K562 (cell line): Measurements from ENCODE around the gene DPH2. TPM values are rescaled to one million over a fixed set of nuclear protein-coding genes. Genes with fewer than 3 reads are reported as not detected.

Experiments
- ATAC-seq: fragments of 200-7000 bp; cut with Tn5 transposase; 3 replicates; pipeline ENCODE4 v1.9.1; 2020; ENCODE audit warnings: moderate library complexity
- BruUV-seq: library from RNA; stranded (reverse); fragments of 400-500 nt; replicated peaks from 2 replicates; lab custom pipeline; 2021; lab: Mats Ljungman, UMichigan
- CTCF ChIA-PET: fragments of 300-600 bp; formaldehyde crosslinking; extraction: SDS; loops from one replicate; lab custom pipeline; 2021; ENCODE audit warnings: low intra/inter-chr PET ratio; lab: Yijun Ruan, JAX
- POLR2A ChIA-PET: fragments of 300-600, 350-650 bp; sonication (Branson Sonifier 250); formaldehyde crosslinking; extraction: SDS; loops from one replicate; lab custom pipeline; 2021; ENCODE audit warnings: antibody characterized with exemption, inconsistent platforms; lab: Yijun Ruan, JAX
- DNase-seq, 4 experiments: peaks; one replicate each; pipeline versions ENCODE4 v3.0.0 to v3.0.0-alpha.2; 2011 to 2018; ENCODE audit warnings: low spot score in 3 of 4, mixed read lengths in 3 of 4; ENCODE audit errors: extremely low read depth in 1 of 4
- FAIRE-seq: peaks from 2 replicates; lab custom pipeline; 2011; peaks lifted over from hg19 to GRCh38; lab: Jason Lieb, UNC
- H2AFZ ChIP-seq: 2 replicates; pipeline ENCODE4 v1.6.0; 2011; ENCODE audit warnings: low read depth, low read length, control low read depth, inconsistent platforms
- H3K27ac ChIP-seq: fragments of 200-600 bp; 3 replicates; pipeline ENCODE4 v1.8.0; 2011; ENCODE audit warnings: low read depth, mild to moderate bottlenecking, control low read depth, inconsistent platforms, low read length, moderate library complexity, mixed read lengths; ENCODE audit errors: extremely low read depth
- H3K27me3 ChIP-seq, 2 experiments: fragments of 300-600 bp in 1 of 2; 2 replicates in 1 of 2; 3 replicates in 1 of 2; pipeline versions ENCODE4 v1.6.0 to v1.8.0; 2011; ENCODE audit warnings: inconsistent platforms in 2 of 2, low read length in 2 of 2, mild to moderate bottlenecking in 1 of 2, mixed read lengths in 1 of 2, moderate library complexity in 1 of 2; ENCODE audit not compliant: control insufficient read depth in 2 of 2, insufficient read depth in 2 of 2
- H3K36me3 ChIP-seq: fragments of 300-600 bp; 3 replicates; pipeline ENCODE4 v1.8.0; 2011; ENCODE audit warnings: mild to moderate bottlenecking, low read length, inconsistent platforms; ENCODE audit not compliant: control insufficient read depth, insufficient read depth
- H3K4me1 ChIP-seq, 2 experiments: fragments of 200-600 bp in 1 of 2; replicated peaks in 1 of 2; 2 replicates in 1 of 2; 3 replicates in 1 of 2; pipeline versions ENCODE4 v1.5.1 to v1.8.0; 2011; ENCODE audit warnings: inconsistent platforms in 2 of 2, low read length in 2 of 2, mild to moderate bottlenecking in 1 of 2, mixed read lengths in 1 of 2, moderate library complexity in 1 of 2; ENCODE audit not compliant: control insufficient read depth in 2 of 2, insufficient read depth in 2 of 2
- H3K4me2 ChIP-seq: 2 replicates; pipeline ENCODE4 v1.6.1; 2011; ENCODE audit warnings: low read length, control low read depth, inconsistent platforms, mixed read lengths; ENCODE audit not compliant: insufficient read depth
- H3K4me3 ChIP-seq: fragments of 200-600 bp; sonication (generic), shearing (Covaris generic); 2 replicates; pipeline ENCODE4 v1.5.1; 2016; ENCODE audit warnings: control low read depth, inconsistent platforms
- H3K79me2 ChIP-seq: fragments of 200-600 bp; 3 replicates; pipeline ENCODE4 v1.8.0; 2011; ENCODE audit warnings: low read length, inconsistent platforms; ENCODE audit not compliant: control insufficient read depth, insufficient read depth
- H3K9ac ChIP-seq, 2 experiments: 2 replicates each; pipeline versions ENCODE4 v1.6.0 to v1.6.1; 2011; ENCODE audit warnings: low read depth in 2 of 2, low read length in 2 of 2, control low read depth in 1 of 2, inconsistent platforms in 1 of 2, mild to moderate bottlenecking in 1 of 2, mixed read lengths in 1 of 2; ENCODE audit not compliant: insufficient read depth in 1 of 2
- H3K9me1 ChIP-seq: one replicate; pipeline ENCODE4 v1.6.0; 2011; ENCODE audit warnings: inconsistent platforms, mild to moderate bottlenecking, low read length, moderate library complexity; ENCODE audit not compliant: control insufficient read depth, insufficient read depth
- H3K9me3 ChIP-seq: replicated peaks from 2 replicates; pipeline ENCODE4 v1.5.1; 2011; ENCODE audit warnings: low read depth, low read length, inconsistent platforms; ENCODE audit not compliant: control insufficient read depth, insufficient read depth
- H4K20me1 ChIP-seq: replicated peaks from 2 replicates; pipeline ENCODE4 v1.6.1; 2011; ENCODE audit warnings: low read length, inconsistent platforms, mixed read lengths; ENCODE audit not compliant: control insufficient read depth, insufficient read depth
- E2F8 ChIP-seq: fragments of 450-650 bp; IDR thresholded peaks from 2 replicates; pipeline ENCODE4 v1.7.1; 2018; ENCODE audit warnings: mild to moderate bottlenecking, low read depth; ENCODE audit not compliant: partially characterized antibody
- ETV6 ChIP-seq, 3 experiments: fragments of 150-350 bp in 1 of 3; sonication (generic) in 1 of 3; formaldehyde crosslinking in 1 of 3; IDR thresholded peaks; 2 replicates each; pipeline versions ENCODE4 v1.6.1 to v1.8.0; 2014 to 2022; ENCODE audit warnings: borderline replicate concordance in 2 of 3, low read depth in 2 of 3, antibody characterized with exemption in 1 of 3, low read length in 1 of 3, mild to moderate bottlenecking in 1 of 3, missing genetic modification reagents in 1 of 3
- MCM2 ChIP-seq: fragments of 450-650 bp; IDR thresholded peaks from 2 replicates; pipeline ENCODE4 v1.6.1; 2017; ENCODE audit warnings: low read depth, mild to moderate bottlenecking
- NONO ChIP-seq, 2 experiments: fragments of 200-400 bp in 1 of 2; fragments of 450-650 bp in 1 of 2; formaldehyde crosslinking in 1 of 2; IDR thresholded peaks; 2 replicates each; pipeline ENCODE4 v1.6.1; 2017; ENCODE audit warnings: low read depth in 2 of 2, mild to moderate bottlenecking in 2 of 2, moderate library complexity in 2 of 2, low read length in 1 of 2
- SREBF2 ChIP-seq: sonication (generic); formaldehyde crosslinking; IDR thresholded peaks from 2 replicates; pipeline ENCODE4 v1.4.0; 2020; ENCODE audit warnings: mild to moderate bottlenecking, missing genetic modification reagents
- TCF3 ChIP-seq: sonication (generic); formaldehyde crosslinking; IDR thresholded peaks from 2 replicates; pipeline ENCODE4 v1.4.0; 2020; ENCODE audit warnings: mild to moderate bottlenecking, missing genetic modification reagents
- ZBTB7A ChIP-seq: IDR thresholded peaks from 2 replicates; pipeline ENCODE4 v1.6.1; 2011; ENCODE audit warnings: low read depth, mild to moderate bottlenecking, low read length, moderate library complexity, borderline replicate concordance; ENCODE audit not compliant: control insufficient read depth
- ZNF184 ChIP-seq: sonication (generic); formaldehyde crosslinking; IDR thresholded peaks from 2 replicates; pipeline ENCODE4 v1.5.0; 2020; ENCODE audit warnings: missing genetic modification reagents
- ZNF766 ChIP-seq: fragments of 200-800 bp; sonication (Bioruptor generic); conservative IDR thresholded peaks from 2 replicates; pipeline ENCODE4 v1.6.1; 2016; ENCODE audit warnings: missing genetic modification characterization, missing compliant biosample characterization
- WGBS: fragments of 100-300 bp; shearing (Covaris generic); methylation state at CpG from one replicate; pipeline ENCODE4 v1.1.6; 2016; ENCODE audit warnings: low coverage, mixed read lengths; ENCODE audit not compliant: insufficient coverage; ENCODE audit errors: missing lambda C conversion rate; 5-methylcytosine and 5-hydroxymethylcytosine counted together
- in situ Hi-C: fragments of 300-500 bp; cut with MboI; formaldehyde crosslinking; loops from 4 replicates; pipeline ENCODE4 v1.15.0; 2018; ENCODE audit warnings: inconsistent platforms, mixed read lengths
- intact Hi-C: fragments of 100-400 bp; cut with micrococcal nuclease; formaldehyde crosslinking; loops from 2 replicates; pipeline ENCODE4 v1.14.2; 2022
- polyA plus RNA-seq, 8 experiments: library from polyadenylated mRNA; depleted of rRNA in 4 of 8; stranded (reverse) in 5 of 8; unstranded in 3 of 8; fragments of >200 nt; fragmentation: Nextera tagmentation in 2 of 8; fragmentation: Illumina TruSeq in 1 of 8; extraction: Ambion mirVana in 2 of 8; extraction: Trizol in 1 of 8; gene quantifications; 2 replicates each; pipeline versions ENCODE4 v1.2.1 to v1.2.3, GENCODE V29; 2011 to 2014; ENCODE audit warnings: inconsistent platforms in 1 of 8, missing spikeins in 1 of 8
- total RNA-seq, 7 experiments: library from RNA; depleted of rRNA in 6 of 7; stranded (reverse); fragments of >200 nt in 6 of 7; fragmentation: Illumina TruSeq in 2 of 7; extraction: Trizol in 2 of 7; gene quantifications; 2 replicates each; pipeline versions ENCODE4 v1.2.1 to v1.2.3, GENCODE V29; 2011 to 2021; ENCODE audit warnings: low replicate concordance in 1 of 7
- TF ChIP-seq, protein P1 (sequence below): IDR thresholded peaks from 2 replicates; pipeline ENCODE4 v1.6.1; 2012; ENCODE audit warnings: low read depth, low read length, improper control_type of control experiment, borderline replicate concordance
- TF ChIP-seq, protein P2 (sequence below), 2 experiments: fragments of 450-650 bp in 1 of 2; sonication (generic) in 1 of 2; formaldehyde crosslinking in 1 of 2; IDR thresholded peaks in 1 of 2; conservative IDR thresholded peaks in 1 of 2; 2 replicates each; pipeline versions ENCODE4 v1.6.1 to v1.8.1; 2016 to 2023; ENCODE audit warnings: mild to moderate bottlenecking in 2 of 2, moderate library complexity in 2 of 2, inconsistent platforms in 1 of 2, missing genetic modification reagents in 1 of 2
- TF ChIP-seq, protein P3 (sequence below): fragments of 450-650 bp; IDR thresholded peaks from 2 replicates; pipeline ENCODE4 v1.6.1; 2017; ENCODE audit warnings: antibody characterized with exemption

The DPH2 gene
- total and polyA plus RNA-seq, 9 of the 15 experiments (the other 6 are each of a cell fraction or from before 2014, with no cell fraction given) = 17.9 to 94.1 (median 68.1) TPM

DNA sequence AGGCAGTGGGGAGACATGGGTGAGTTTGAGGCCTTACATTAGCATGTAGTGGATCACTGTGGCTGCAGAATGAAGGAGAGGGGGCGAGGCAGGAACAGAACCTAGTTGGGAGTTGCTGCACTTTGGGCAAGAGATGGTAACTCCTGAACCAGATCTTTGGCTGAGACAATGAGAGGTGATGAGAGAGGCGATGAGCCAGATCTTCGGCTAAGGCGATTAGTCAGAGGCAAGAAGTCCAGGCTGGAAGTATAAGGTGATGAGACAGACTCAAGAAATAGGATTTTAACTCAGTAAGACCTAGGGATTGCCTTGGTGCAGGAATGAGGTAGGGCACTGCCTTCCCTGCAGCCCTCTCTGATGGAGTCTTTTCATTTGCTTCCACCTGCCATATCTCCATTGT, 45.3 kb upstream of the DPH2 start:
- H2AFZ ChIP-seq = no peak overlapping the region
- H3K79me2 ChIP-seq = no peaks in the 10 kb centered on the region
- no peak for DNase-seq
- no peak overlapping the region for H3K9ac ChIP-seq
- no peak overlapping the region for H3K4me3 ChIP-seq
- 0 out of 5 replicates have a peak, but pooled peaks cover 0 to 5% of the 10 kb centered on the region in 2 experiments for H3K27me3 ChIP-seq
- no peak overlapping the region for H3K4me2 ChIP-seq
- 52% methylated on average over 4 of the region's 4 CpGs for WGBS
- BruUV-seq = no TSS peak
- H4K20me1 ChIP-seq = no peaks in the 10 kb centered on the region; the same call in 1 of the 2 replicates
- no peak for FAIRE-seq
- POLR2A ChIA-PET = interaction anchor here (0.5 to 1.5 kb wide), 4 partner anchors 8 to 162 kb away, joined by 3 to 9 read pairs (median 4); no protein-coding TSS in a partner anchor
- intact Hi-C loops = no loop called here
- ATAC-seq = no peak
- H3K27ac ChIP-seq = no peak overlapping the region
- no peaks in the 10 kb centered on the region; a peak in 1 of 5 replicates for H3K4me1 ChIP-seq
- H3K9me1 ChIP-seq = no peaks in the 10 kb centered on the region
- in situ Hi-C loops = no loop called here
- no peaks in the 10 kb centered on the region; the same call in 2 of the 3 replicates for H3K36me3 ChIP-seq
- H3K9me3 ChIP-seq = no peaks in the 10 kb centered on the region
- CTCF ChIA-PET = no interaction called here
- TF ChIP-seq MCM2 = no peak
- TF ChIP-seq, protein P1, sequence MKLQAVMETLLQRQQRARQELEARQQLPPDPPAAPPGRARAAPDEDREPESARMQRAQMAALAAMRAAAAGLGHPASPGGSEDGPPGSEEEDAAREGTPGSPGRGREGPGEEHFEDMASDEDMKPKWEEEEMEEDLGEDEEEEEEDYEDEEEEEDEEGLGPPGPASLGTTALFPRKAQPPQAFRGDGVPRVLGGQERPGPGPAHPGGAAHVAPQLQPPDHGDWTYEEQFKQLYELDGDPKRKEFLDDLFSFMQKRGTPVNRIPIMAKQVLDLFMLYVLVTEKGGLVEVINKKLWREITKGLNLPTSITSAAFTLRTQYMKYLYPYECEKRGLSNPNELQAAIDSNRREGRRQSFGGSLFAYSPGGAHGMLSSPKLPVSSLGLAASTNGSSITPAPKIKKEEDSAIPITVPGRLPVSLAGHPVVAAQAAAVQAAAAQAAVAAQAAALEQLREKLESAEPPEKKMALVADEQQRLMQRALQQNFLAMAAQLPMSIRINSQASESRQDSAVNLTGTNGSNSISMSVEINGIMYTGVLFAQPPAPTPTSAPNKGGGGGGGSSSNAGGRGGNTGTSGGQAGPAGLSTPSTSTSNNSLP = no peak
- no peak for TF ChIP-seq ZNF184
- TF ChIP-seq E2F8 = no peak
- TF ChIP-seq, protein P2, sequence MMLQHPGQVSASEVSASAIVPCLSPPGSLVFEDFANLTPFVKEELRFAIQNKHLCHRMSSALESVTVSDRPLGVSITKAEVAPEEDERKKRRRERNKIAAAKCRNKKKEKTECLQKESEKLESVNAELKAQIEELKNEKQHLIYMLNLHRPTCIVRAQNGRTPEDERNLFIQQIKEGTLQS (IDR thresholded peaks at IDR 0.05) = no peak
- TF ChIP-seq, protein P2 (CRISPR knock-in tag; conservative IDR thresholded peaks at IDR 0.05) = no peak
- TF ChIP-seq ZNF766 (CRISPR knock-in tag) = no peak
- TF ChIP-seq TCF3 (CRISPR knock-in tag) = no peak
- TF ChIP-seq NONO (IDR thresholded peaks at IDR 0.05; ENCODE audit: low read depth in 2 of 2, low read length in 1 of 2) = no peak
- TF ChIP-seq ZBTB7A = no peak
- no peak for TF ChIP-seq ETV6 (IDR thresholded peaks at IDR 0.05; ENCODE audit: borderline replicate concordance in 1 of 2, low read depth in 2 of 2, low read length in 1 of 2)
- TF ChIP-seq ETV6 (CRISPR knock-in tag; IDR thresholded peaks at IDR 0.05; ENCODE audit: borderline replicate concordance) = no peak
- TF ChIP-seq SREBF2 = no peak
- TF ChIP-seq, protein P3, sequence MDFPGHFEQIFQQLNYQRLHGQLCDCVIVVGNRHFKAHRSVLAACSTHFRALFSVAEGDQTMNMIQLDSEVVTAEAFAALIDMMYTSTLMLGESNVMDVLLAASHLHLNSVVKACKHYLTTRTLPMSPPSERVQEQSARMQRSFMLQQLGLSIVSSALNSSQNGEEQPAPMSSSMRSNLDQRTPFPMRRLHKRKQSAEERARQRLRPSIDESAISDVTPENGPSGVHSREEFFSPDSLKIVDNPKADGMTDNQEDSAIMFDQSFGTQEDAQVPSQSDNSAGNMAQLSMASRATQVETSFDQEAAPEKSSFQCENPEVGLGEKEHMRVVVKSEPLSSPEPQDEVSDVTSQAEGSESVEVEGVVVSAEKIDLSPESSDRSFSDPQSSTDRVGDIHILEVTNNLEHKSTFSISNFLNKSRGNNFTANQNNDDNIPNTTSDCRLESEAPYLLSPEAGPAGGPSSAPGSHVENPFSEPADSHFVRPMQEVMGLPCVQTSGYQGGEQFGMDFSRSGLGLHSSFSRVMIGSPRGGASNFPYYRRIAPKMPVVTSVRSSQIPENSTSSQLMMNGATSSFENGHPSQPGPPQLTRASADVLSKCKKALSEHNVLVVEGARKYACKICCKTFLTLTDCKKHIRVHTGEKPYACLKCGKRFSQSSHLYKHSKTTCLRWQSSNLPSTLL = no peak
